Coronary artery (tissue), 2 donors: ENCODE measurements around the gene AHI1.

ENCODE experiments used
- DNase-seq: peaks from one replicate; pipeline ENCODE4 v3.0.0-alpha.2; 2017; ENCODE audit warnings: low spot score
- H3K27ac ChIP-seq, 2 donors: fragments of 200-600 bp; sonication (generic); one replicate each; pipeline ENCODE4 v1.5.1; 2016 to 2019
- H3K4me3 ChIP-seq: fragments of 200-600 bp; sonication (generic); 2 replicates; pipeline ENCODE4 v1.5.1; 2016; ENCODE audit warnings: mild to moderate bottlenecking, moderate library complexity
- TF ChIP-seq, protein P1 (sequence below): fragments of 200-600 bp; sonication (generic); IDR thresholded peaks from one replicate; pipeline ENCODE4 v1.5.1; 2019; ENCODE audit warnings: antibody characterized with exemption

AHI1 gene

GRCh38 chr6:135323979-135324378 lies 173.6 kb downstream of the AHI1 start:
- Histone ChIP-seq H3K4me3 (no peak overlapping the region), H3K27ac (no peak overlapping the region)
- no peak for DNase-seq
- TF ChIP-seq, protein P1, sequence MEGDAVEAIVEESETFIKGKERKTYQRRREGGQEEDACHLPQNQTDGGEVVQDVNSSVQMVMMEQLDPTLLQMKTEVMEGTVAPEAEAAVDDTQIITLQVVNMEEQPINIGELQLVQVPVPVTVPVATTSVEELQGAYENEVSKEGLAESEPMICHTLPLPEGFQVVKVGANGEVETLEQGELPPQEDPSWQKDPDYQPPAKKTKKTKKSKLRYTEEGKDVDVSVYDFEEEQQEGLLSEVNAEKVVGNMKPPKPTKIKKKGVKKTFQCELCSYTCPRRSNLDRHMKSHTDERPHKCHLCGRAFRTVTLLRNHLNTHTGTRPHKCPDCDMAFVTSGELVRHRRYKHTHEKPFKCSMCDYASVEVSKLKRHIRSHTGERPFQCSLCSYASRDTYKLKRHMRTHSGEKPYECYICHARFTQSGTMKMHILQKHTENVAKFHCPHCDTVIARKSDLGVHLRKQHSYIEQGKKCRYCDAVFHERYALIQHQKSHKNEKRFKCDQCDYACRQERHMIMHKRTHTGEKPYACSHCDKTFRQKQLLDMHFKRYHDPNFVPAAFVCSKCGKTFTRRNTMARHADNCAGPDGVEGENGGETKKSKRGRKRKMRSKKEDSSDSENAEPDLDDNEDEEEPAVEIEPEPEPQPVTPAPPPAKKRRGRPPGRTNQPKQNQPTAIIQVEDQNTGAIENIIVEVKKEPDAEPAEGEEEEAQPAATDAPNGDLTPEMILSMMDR: no peak

- Histone ChIP-seq H3K4me3 (no peak overlapping the region), H3K27ac (no peak overlapping the region)
- no peak for DNase-seq
- TF ChIP-seq, protein P1: no peak
These were observed 174.3 kb downstream of the AHI1 start for GRCh38 chr6:135323202-135323668.

- TF ChIP-seq, protein P1: no peak
- no peak for DNase-seq
- no peak overlapping the region for H3K27ac ChIP-seq
- no peak overlapping the region for H3K4me3 ChIP-seq
These were observed 174.9 kb downstream of the AHI1 start for GRCh38 chr6:135322427-135323201.

DNA sequence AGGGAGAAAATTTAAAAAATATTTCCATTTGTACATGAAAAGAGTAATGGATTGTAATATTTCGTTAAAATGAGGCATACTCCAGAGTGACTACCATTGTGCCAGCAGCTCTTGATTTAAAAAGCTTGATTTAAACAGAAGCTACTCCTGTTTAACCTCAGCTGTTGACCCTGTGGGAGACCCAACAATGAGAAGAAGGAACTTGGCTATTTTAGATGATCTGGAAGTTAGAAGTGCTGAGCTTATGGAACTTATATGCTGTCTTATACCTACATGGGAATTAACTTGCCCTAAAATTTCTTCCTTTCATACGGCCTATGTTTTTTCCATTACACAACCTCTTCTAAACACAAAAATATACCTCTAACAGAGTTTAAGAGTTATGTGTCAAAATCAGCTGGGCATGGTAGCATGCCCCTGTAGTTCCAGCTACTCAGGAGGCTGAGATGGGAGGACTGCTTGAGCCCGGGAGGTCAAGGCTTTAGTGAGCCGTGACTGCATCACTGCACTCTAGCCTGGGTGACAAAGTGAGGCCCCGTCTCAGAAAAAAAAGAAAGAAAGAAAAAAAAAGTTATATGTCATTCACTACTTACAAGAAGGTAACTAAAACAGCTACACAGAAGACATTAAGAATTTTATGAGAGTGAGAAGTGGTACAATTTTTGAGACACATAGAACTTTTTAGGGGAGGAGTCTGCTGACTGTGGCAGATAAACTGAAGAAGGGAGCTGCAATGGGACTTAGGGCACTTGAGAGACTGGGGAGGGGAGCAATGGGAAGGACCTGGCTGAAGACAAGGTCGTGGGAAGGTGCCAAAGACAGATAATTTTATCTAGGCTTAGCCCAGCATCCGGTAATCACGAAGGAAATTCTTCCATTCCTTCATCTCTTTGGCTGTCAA lies 176.6 kb downstream of the AHI1 start:
- TF ChIP-seq, protein P1: no peak
- Histone ChIP-seq H3K4me3 (no peak overlapping the region), H3K27ac (no peak overlapping the region)
- no peak for DNase-seq

- TF ChIP-seq, protein P1: no peak
- H3K4me3 ChIP-seq: no peak overlapping the region
- no peak overlapping the region for H3K27ac ChIP-seq
- no peak for DNase-seq
These were observed 177.7 kb downstream of the AHI1 start for GRCh38 chr6:135319819-135320218.

GRCh38 chr6:135318738-135319469 lies 178.6 kb downstream of the AHI1 start:
- Histone ChIP-seq H3K27ac (no peak overlapping the region), H3K4me3 (no peak overlapping the region)
- TF ChIP-seq, protein P1: no peak
- DNase-seq: no peak
